Ectodermal cell (in vitro differentiated cells): ENCODE data around the gene MGAT4B.

ENCODE experiments used
- H3K27ac ChIP-seq: 2 replicates; pipeline ENCODE4 v1.7.0; 2013; ENCODE audit warnings: mild to moderate bottlenecking, low read depth, low read length; ENCODE audit not compliant: insufficient read depth, poor library complexity, severe bottlenecking
- H3K27me3 ChIP-seq: 2 replicates; pipeline ENCODE4 v1.7.0; 2013; ENCODE audit warnings: mild to moderate bottlenecking, low read length; ENCODE audit not compliant: insufficient read depth, control insufficient read depth, poor library complexity, severe bottlenecking
- H3K36me3 ChIP-seq: one replicate; pipeline ENCODE4 v1.7.0; 2013; ENCODE audit warnings: low read length; ENCODE audit not compliant: control insufficient read depth, insufficient read depth
- H3K4me1 ChIP-seq: one replicate; pipeline ENCODE4 v1.7.0; 2013; ENCODE audit warnings: low read length; ENCODE audit not compliant: control insufficient read depth, insufficient read depth
- H3K4me3 ChIP-seq: 2 replicates; pipeline ENCODE4 v1.7.0; 2013; ENCODE audit warnings: low read depth, low read length, control low read depth; ENCODE audit not compliant: insufficient read depth
- H3K9me3 ChIP-seq: 2 replicates; pipeline ENCODE4 v1.7.0; 2013; ENCODE audit warnings: mild to moderate bottlenecking, low read length, moderate library complexity; ENCODE audit not compliant: control insufficient read depth
- WGBS, 2 experiments: methylation state at CpG; one replicate each; pipeline ENCODE4 v1.1.7; 2013; ENCODE audit warnings: missing lambda C conversion rate in 2 of 2; 5-methylcytosine and 5-hydroxymethylcytosine counted together

MGAT4B gene

DNA sequence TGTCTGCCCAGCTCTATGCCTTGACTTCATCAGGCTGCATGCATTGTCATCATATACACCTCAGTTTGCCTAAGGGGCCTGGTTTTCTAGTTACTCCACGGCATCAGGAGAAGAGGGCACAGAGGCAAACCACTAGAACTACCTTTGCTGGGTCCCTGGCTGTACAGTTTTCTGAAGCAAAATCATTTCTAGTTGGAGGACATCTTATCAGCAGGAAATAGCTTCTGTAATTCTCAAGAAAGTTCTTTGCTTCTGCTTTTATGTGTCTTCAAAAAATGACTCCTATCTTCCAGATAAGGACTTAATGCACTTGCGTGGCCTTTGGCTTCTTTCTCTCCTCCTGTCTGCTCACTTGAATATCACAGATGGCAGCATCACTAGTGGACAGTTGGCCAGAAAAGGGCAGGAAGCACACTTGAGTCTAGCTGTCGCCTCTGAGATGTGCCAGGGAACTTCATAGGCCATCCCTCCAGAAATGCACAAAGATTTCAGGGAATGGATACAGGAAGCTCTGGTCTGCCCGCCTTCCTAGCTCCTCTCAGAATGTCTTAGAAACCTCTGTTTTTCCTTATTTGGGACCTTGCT lies 35.3 kb downstream of the MGAT4B start:
- Histone ChIP-seq H3K27ac (no peak overlapping the region), H3K4me3 (no peak overlapping the region), H3K9me3 (no peaks in the 10 kb centered on the region), H3K4me1 (no peaks in the 10 kb centered on the region), H3K27me3 (no peaks in the 10 kb centered on the region), H3K36me3 (peaks cover 71% of the 10 kb centered on the region)
- 92 to 96% methylated on average over 4 of the region's 4 CpGs for WGBS, 2 experiments

DNA sequence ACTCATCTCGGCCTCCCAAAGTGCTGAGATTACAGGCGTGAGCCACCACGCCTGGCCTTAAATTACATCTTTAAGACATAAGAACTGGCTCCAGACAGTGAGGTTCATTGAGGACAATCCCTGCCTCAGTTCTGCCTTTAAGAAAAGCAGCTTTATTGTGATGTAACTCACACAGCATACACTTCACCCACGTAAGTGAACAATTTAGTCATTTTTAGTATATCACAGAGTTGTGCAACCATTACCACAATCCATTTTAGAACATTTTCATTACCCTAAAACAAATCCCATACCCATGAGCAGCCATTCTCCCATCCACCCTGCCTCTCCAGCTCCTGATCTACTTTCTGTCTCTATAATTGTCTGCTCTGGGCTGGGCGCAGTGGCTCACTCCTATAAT lies 36.9 kb downstream of the MGAT4B start:
- Histone ChIP-seq H3K9me3 (no peaks in the 10 kb centered on the region), H3K27me3 (no peaks in the 10 kb centered on the region), H3K4me3 (no peak overlapping the region), H3K4me1 (no peaks in the 10 kb centered on the region), H3K27ac (no peak overlapping the region), H3K36me3 (peaks cover 75% of the 10 kb centered on the region)
- WGBS, 2 experiments: 94 to 97% methylated on average over 5 of the region's 5 CpGs

DNA sequence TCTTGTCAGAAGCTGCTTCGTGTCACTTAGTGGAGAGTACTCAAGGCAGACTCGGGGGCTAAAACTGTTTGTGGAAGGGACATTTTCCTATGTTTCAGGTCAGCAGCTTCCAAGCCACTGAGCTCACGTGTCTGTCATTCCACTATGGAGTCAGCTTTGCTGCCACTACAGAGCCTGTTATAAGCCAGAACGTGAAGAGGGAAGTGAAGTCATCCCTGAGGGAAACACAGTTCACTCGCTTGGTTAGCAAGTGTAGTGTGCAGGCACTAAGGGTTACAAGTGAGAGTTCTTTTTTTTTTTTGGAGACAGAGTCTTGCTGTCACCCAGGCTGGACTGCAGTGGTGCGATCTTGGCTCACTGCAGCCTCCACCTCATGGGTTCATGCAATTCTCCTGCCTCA lies 37.4 kb downstream of the MGAT4B start:
- no peaks in the 10 kb centered on the region for H3K27me3 ChIP-seq
- no peak overlapping the region for H3K4me3 ChIP-seq
- H3K4me1 ChIP-seq: no peaks in the 10 kb centered on the region
- 94% methylated on average over 6 of the region's 6 CpGs for WGBS, 2 experiments
- H3K9me3 ChIP-seq: no peaks in the 10 kb centered on the region
- no peak overlapping the region for H3K27ac ChIP-seq
- peaks cover 69% of the 10 kb centered on the region for H3K36me3 ChIP-seq

DNA sequence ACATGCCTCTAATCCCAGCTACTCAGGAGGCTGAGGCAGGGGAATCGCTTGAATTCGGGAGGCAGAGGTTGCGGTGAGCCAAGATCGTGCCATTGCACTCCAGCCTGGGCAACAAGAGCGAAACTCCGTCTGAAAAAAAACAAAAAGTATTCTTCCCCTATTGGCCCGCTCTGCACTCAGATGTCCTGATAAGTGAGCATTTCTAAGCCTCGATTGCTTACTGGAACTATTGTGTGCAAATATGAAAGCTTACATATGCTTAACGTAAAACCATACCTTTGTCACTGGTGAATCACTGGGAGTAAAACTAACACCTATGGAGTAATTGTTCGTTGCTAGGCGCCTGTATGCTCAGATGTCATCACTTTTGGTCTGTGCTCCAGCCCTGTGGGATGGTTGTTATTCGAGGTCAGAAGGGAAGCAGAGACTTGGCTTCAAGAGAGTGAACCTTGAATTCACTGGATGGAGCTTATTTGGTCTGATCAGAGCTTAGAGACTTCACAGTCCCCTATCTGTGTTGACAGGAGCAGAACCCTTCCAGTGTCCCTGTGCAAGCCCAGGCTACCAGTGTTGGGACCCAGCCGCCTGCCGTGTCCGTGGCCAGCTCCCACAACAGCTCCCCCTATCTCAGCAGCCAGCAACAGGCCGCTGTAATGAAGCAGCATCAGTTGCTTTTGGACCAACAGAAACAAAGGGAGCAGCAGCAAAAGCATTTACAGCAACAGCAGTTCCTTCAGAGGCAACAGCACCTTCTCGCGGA lies 38.2 kb downstream of the MGAT4B start:
- Histone ChIP-seq H3K4me1 (peaks cover 2% of the 10 kb centered on the region), H3K36me3 (peaks cover 62% of the 10 kb centered on the region), H3K27me3 (no peaks in the 10 kb centered on the region), H3K27ac (no peak overlapping the region), H3K4me3 (no peak overlapping the region), H3K9me3 (no peaks in the 10 kb centered on the region)
- 92 to 94% methylated on average over 18 of the region's 18 CpGs for WGBS, 2 experiments

DNA sequence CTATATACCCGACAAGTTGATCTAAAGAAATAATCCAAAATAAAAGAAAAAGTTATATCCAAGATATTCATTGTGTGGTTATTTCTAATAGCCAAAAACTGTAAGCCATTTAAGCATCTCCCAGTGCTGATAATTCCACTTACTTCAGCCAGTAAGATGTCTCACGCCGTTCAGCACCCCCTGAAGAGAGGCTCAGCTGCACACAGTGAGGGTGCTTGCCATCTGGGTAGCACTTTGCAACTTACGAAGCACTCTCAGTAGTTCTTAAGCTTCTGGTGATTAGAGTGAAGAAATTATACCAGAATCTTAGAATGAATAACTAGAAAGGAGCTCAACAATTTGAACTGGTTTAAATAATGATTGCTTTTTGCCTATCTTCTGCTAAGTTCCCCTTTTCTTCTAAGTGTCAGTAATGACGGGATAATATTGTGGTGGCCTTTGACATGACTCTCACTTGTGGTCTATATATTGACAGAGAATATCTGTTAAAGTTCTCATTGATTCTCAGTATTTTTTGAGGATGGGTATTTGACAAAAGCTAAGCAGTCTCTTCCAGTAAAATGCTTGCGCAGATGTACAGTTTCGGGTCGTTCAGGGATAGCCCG lies 39.1 kb downstream of the MGAT4B start:
- Histone ChIP-seq H3K4me3 (no peak overlapping the region), H3K9me3 (no peaks in the 10 kb centered on the region), H3K36me3 (peaks cover 55% of the 10 kb centered on the region), H3K4me1 (peaks cover 5% of the 10 kb centered on the region), H3K27ac (no peak overlapping the region), H3K27me3 (no peaks in the 10 kb centered on the region)
- WGBS, 2 experiments: 91 to 92% methylated on average over 8 to 9 of the region's 9 CpGs

DNA sequence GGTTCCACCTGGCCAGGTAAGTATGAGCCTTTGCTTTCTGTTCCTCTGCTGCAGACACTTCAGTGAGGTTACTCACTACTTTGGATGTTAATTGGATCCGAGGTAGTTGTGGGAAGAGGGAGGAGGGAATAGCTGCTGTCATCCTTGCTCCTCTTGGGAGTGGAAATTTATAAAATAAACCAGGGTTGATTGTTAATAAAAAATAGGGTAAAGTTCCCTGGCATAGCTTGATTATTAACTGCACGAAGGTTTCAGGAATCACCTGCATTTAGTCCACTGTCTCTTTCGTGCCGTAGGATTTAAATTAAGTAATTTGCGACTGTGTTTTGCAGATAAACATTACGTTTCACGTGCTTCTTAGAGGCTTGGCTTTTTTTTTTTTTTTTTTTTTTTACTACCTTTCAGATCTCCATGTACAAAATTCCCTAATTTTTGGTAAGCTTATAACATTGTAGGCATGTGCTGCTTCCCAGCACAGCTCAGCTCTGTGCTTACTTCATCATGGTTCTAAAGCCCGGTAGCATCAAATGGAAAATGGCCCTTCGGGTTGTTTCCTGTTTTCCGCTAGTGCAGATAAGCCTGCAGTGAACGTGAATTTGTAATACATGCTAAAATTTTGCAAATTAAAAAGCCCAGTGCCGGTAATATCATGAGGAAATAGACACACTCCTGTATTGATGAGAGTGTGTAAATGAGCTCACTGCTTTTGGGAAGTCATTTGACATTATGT lies 39.8 kb downstream of the MGAT4B start:
- H3K36me3 ChIP-seq: peaks cover 47% of the 10 kb centered on the region
- H3K4me1 ChIP-seq: peaks cover 5% of the 10 kb centered on the region
- no peaks in the 10 kb centered on the region for H3K27me3 ChIP-seq
- no peak overlapping the region for H3K27ac ChIP-seq
- 92 to 93% methylated on average over 12 of the region's 12 CpGs for WGBS, 2 experiments
- no peak overlapping the region for H3K4me3 ChIP-seq
- no peaks in the 10 kb centered on the region for H3K9me3 ChIP-seq

DNA sequence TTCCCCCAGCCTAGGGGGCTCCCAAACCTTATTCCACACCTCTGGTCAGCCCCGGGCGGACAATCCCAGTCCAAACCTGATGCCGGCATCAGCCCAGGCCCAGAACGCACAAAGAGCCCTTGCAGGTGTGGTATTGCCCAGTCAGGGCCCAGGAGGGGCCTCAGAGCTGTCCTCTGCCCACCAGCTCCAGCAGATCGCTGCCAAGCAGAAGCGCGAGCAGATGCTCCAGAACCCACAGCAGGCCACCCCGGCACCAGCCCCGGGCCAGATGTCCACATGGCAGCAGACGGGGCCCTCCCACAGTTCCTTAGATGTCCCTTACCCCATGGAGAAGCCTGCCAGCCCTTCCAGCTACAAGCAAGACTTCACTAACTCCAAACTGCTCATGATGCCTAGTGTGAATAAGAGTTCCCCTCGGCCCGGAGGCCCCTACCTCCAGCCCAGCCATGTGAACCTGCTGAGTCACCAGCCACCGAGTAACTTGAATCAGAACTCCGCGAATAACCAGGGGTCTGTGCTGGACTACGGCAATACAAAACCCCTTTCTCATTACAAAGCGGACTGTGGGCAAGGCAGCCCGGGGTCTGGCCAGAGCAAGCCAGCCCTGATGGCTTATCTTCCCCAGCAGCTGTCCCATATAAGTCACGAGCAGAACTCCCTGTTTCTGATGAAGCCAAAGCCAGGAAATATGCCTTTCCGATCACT lies 40.5 kb downstream of the MGAT4B start:
- no peaks in the 10 kb centered on the region for H3K9me3 ChIP-seq
- H3K4me1 ChIP-seq: peaks cover 5% of the 10 kb centered on the region
- no peak overlapping the region for H3K27ac ChIP-seq
- 93 to 94% methylated on average over 20 of the region's 20 CpGs for WGBS, 2 experiments
- H3K4me3 ChIP-seq: no peak overlapping the region
- no peaks in the 10 kb centered on the region for H3K27me3 ChIP-seq
- H3K36me3 ChIP-seq: peaks cover 40% of the 10 kb centered on the region

DNA sequence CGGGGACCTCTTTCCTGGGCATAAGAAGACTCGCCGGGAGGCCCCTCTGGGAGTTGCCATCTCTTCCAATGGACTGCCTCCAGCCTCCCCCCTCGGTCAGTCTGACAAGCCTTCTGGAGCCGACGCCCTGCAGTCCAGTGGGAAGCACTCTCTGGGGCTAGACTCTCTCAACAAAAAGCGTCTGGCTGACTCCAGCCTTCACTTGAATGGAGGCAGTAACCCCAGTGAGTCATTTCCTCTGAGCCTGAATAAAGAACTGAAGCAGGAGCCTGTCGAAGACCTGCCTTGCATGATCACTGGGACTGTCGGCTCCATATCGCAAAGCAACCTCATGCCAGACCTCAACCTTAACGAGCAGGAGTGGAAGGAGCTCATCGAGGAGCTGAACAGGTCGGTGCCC lies 41.3 kb downstream of the MGAT4B start:
- no peaks in the 10 kb centered on the region for H3K27me3 ChIP-seq
- no peak overlapping the region for H3K4me3 ChIP-seq
- H3K9me3 ChIP-seq: no peaks in the 10 kb centered on the region
- no peak overlapping the region for H3K27ac ChIP-seq
- H3K4me1 ChIP-seq: peaks cover 5% of the 10 kb centered on the region
- H3K36me3 ChIP-seq: peaks cover 37% of the 10 kb centered on the region
- WGBS, 2 experiments: 93% methylated on average over 13 of the region's 13 CpGs

DNA sequence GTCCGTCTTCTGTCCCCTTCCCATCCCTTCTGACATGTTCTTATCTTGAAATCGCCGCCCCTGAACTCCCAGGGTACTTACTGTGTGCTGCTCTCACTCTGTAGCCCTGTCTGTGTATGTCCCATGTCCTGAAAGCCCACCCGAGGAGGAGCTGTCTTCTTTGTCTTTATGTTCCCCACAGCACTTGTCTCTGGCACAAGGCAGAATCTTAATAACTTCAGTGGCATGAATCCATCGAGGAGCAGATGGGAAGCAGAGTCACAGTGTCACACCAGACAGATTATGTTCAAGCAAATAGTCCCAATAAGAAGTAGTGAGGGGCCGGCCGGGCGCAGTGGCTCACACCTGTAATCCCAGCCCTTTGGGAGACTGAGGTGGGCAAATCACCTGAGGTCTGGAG lies 42.6 kb downstream of the MGAT4B start:
- H3K27me3 ChIP-seq: no peaks in the 10 kb centered on the region
- no peaks in the 10 kb centered on the region for H3K9me3 ChIP-seq
- H3K4me3 ChIP-seq: no peak overlapping the region
- H3K27ac ChIP-seq: no peak overlapping the region
- peaks cover 5% of the 10 kb centered on the region for H3K4me1 ChIP-seq
- WGBS, 2 experiments: 83% methylated on average over 8 of the region's 8 CpGs
- H3K36me3 ChIP-seq: peaks cover 24% of the 10 kb centered on the region
